ENCODE measurements around the gene OLFM1. TPM values are rescaled to one million over a fixed set of nuclear protein-coding genes. Genes with fewer than 3 reads are reported as not detected.

The OLFM1 gene
- total and polyA plus RNA-seq, 2 of the 4 experiments (the other 2 are of a cell fraction) = 0.36 to 0.38 TPM

GRCh38 chr9:135159801-135160200, 72.3 kb downstream of the OLFM1 start:
- intact Hi-C loops (cut with micrococcal nuclease) (no loop called here), in situ Hi-C loops (cut with MboI; ENCODE audit: low sequenced_read_pairs) (no loop called here), dilution Hi-C loops (cut with HindIII; ENCODE audit: low sequenced_read_pairs, unreplicated experiment) (no loop called here)
- Histone ChIP-seq H2BK120ac (ENCODE audit: low read depth, low read length) (no peak overlapping the region), H4K20me1 (ENCODE audit: insufficient read depth, low read length) (no peaks in the 10 kb centered on the region), H3K36me3 (ENCODE audit: control insufficient read depth, insufficient read depth, low read length) (no peaks in the 10 kb centered on the region), H3K14ac (replicated peaks; ENCODE audit: low read depth, low read length) (no peak overlapping the region), H3K27me3 (ENCODE audit: control insufficient read depth, insufficient read depth, low read length) (no peaks in the 10 kb centered on the region), H3K27ac (ENCODE audit: insufficient read depth, low read length) (no peak overlapping the region), H4K5ac (ENCODE audit: low read depth, low read length) (no peak overlapping the region), H3K79me1 (ENCODE audit: low read depth in 1 of 2, low read length in 2 of 2) (no peaks in the 10 kb centered on the region), H3K9ac (ENCODE audit: low read depth, low read length) (no peak overlapping the region), H2BK20ac (ENCODE audit: low read depth, low read length) (no peak overlapping the region), H3K4ac (ENCODE audit: low read depth, low read length) (no peak overlapping the region), H2AK5ac (ENCODE audit: low read depth, low read length) (no peak overlapping the region), H3K9me3 (ENCODE audit: control insufficient read depth, insufficient read depth, low read length) (peaks cover 25% of the 10 kb centered on the region), H3K56ac (ENCODE audit: extremely low read depth, insufficient read depth, low read length) (no peak overlapping the region), H2BK15ac (ENCODE audit: low read depth, low read length) (no peak overlapping the region), H3K9me1 (ENCODE audit: insufficient read depth, low read length) (no peaks in the 10 kb centered on the region), H3K4me2 (ENCODE audit: low read depth, low read length) (no peak overlapping the region), H4K91ac (ENCODE audit: insufficient read depth, low read depth, low read length) (no peak overlapping the region), H3K4me1 (ENCODE audit: control insufficient read depth, insufficient read depth, low read length) (no peaks in the 10 kb centered on the region), H3K18ac (ENCODE audit: low read depth, low read length) (no peak overlapping the region), H2AK9ac (replicated peaks; ENCODE audit: low read depth, low read length, poor library complexity) (no peak overlapping the region), H4K8ac (ENCODE audit: low read depth in 2 of 2, low read length in 2 of 2) (no peak overlapping the region), H3K23ac (ENCODE audit: low read depth, low read length) (no peak overlapping the region), H2AFZ (replicated peaks; ENCODE audit: low read length, poor library complexity) (no peak overlapping the region), H2BK5ac (ENCODE audit: low read depth, low read length, poor library complexity, severe bottlenecking) (no peak overlapping the region), H3K4me3 (ENCODE audit: insufficient read depth, low read depth, low read length) (no peak overlapping the region)
- ChIA-PET POLR2A (ENCODE audit: unreplicated experiment) (no interaction called here), CTCF (no interaction called here)
- ATAC-seq (ENCODE audit: low read depth) = no peak
- no TSS peak for BruUV-seq (replicated peaks)
- TF ChIP-seq RAD21 (IDR thresholded peaks at IDR 0.05; ENCODE audit: low read length) (no peak), BHLHE40 (IDR thresholded peaks at IDR 0.05; ENCODE audit: low read depth, low read length) (no peak), CHD1 (IDR thresholded peaks at IDR 0.05; ENCODE audit: low read depth, low read length) (no peak), FOS (IDR thresholded peaks at IDR 0.05; ENCODE audit: low read depth, low read length) (no peak), POLR2A (IDR thresholded peaks at IDR 0.05; ENCODE audit: low read depth, low read length) (no peak), NFE2L2 (IDR thresholded peaks at IDR 0.05; ENCODE audit: low read depth, low read length) (no peak), MAZ (IDR thresholded peaks at IDR 0.05; ENCODE audit: borderline replicate concordance, low read depth, low read length) (no peak), RFX5 (IDR thresholded peaks at IDR 0.05; ENCODE audit: low read depth, low read length) (no peak), CEBPB (IDR thresholded peaks at IDR 0.05; ENCODE audit: low read depth, low read length) (no peak), CTCF (conservative IDR thresholded peaks at IDR 0.05; ENCODE audit: low read depth, low read length) (no peak)
- TF ChIP-seq, protein P1, sequence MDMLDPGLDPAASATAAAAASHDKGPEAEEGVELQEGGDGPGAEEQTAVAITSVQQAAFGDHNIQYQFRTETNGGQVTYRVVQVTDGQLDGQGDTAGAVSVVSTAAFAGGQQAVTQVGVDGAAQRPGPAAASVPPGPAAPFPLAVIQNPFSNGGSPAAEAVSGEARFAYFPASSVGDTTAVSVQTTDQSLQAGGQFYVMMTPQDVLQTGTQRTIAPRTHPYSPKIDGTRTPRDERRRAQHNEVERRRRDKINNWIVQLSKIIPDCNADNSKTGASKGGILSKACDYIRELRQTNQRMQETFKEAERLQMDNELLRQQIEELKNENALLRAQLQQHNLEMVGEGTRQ (IDR thresholded peaks at IDR 0.05; ENCODE audit: low read depth, low read length) = no peak
- TF ChIP-seq, protein P2, sequence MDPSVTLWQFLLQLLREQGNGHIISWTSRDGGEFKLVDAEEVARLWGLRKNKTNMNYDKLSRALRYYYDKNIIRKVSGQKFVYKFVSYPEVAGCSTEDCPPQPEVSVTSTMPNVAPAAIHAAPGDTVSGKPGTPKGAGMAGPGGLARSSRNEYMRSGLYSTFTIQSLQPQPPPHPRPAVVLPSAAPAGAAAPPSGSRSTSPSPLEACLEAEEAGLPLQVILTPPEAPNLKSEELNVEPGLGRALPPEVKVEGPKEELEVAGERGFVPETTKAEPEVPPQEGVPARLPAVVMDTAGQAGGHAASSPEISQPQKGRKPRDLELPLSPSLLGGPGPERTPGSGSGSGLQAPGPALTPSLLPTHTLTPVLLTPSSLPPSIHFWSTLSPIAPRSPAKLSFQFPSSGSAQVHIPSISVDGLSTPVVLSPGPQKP (IDR thresholded peaks at IDR 0.05; ENCODE audit: borderline replicate concordance, low read depth, low read length) = no peak
- 43% methylated on average over 3 of the region's 11 CpGs; no CpG with 5 or more reads in 1 of the 2 experiments for WGBS, 2 experiments (ENCODE audit: extremely low coverage in 2 of 2, insufficient read length in 1 of 2)
- DNase-seq = no peak

Measured in IMR-90 (cell line).